ENCODE data around the gene CERS6. TPM values are rescaled to one million over a fixed set of nuclear protein-coding genes. Genes with fewer than 3 reads are reported as not detected.

CERS6 gene
- polyA plus RNA-seq, 3 donors, result 7.6 to 17.7 (median 15.6) TPM

DNA sequence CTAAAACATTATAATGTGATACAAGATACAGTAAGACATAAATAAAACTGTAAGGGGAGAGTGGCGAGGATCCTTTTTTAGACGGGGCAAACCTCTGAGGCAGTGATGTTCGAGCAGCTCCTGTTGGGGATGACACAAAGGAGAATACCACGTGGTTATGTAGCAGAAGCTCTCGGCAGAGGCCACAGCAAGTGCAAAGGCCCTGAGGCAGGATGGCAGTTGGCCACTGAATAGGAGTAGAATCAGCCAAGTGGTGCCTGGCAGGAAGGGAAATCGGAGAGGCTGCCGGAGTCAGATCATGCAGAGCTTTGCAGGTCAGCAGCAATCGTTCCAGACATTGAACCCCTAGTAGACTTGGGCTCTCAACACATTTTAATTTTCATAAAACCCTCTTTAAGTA is 365.5 kb downstream of the CERS6 start:
- H3K9ac ChIP-seq (ENCODE audit: insufficient read depth, low read length, poor library complexity, severe bottlenecking), result no peak overlapping the region
- no peak for DNase-seq
- H3K27ac Mint-ChIP-seq, result no peak overlapping the region
- H3K36me3 ChIP-seq (replicated peaks in 1 of 2; ENCODE audit: control insufficient read depth in 1 of 2, insufficient read depth in 2 of 2, low read length in 2 of 2), result no peaks in the 10 kb centered on the region
- H3K27me3 Mint-ChIP-seq (ENCODE audit: low read depth in 3 of 3), result peaks cover 0 to 2% (median 0%) of the 10 kb centered on the region in 3 donors
- intact Hi-C loops (cut with micrococcal nuclease), result no loop called here
- H3K27ac ChIP-seq (ENCODE audit: low read depth in 1 of 2, low read length in 2 of 2), result no peak overlapping the region
- H3K9me3 Mint-ChIP-seq, result peaks cover 0 to 2% (median 0%) of the 10 kb centered on the region in 7 donors
- no peaks in the 10 kb centered on the region for H3K4me1 ChIP-seq (ENCODE audit: control insufficient read depth in 1 of 2, insufficient read depth in 2 of 2, low read length in 2 of 2)
- no peak for TF ChIP-seq CTCF (IDR thresholded peaks at IDR 0.05)
- no peaks in the 10 kb centered on the region for H3K4me1 Mint-ChIP-seq
- no peak overlapping the region for H3K4me3 Mint-ChIP-seq
- no peaks in the 10 kb centered on the region for H3K27me3 ChIP-seq (ENCODE audit: control insufficient read depth in 2 of 2, insufficient read depth in 2 of 2, low read length in 2 of 2)
- H4K20me1 ChIP-seq (ENCODE audit: insufficient read depth, low read length), result no peaks in the 10 kb centered on the region
- no peak overlapping the region for H2AFZ ChIP-seq (ENCODE audit: insufficient read depth, low read depth, low read length, poor library complexity, severe bottlenecking)
- H3K9me3 ChIP-seq (replicated peaks in 1 of 2; ENCODE audit: control insufficient read depth in 1 of 2, insufficient read depth in 1 of 2, low read length in 2 of 2), result no peaks in the 10 kb centered on the region
- H3K4me3 ChIP-seq (replicated peaks in 1 of 3; ENCODE audit: low read depth in 2 of 3, low read length in 3 of 3), result no peak overlapping the region
- 96% methylated on average over 7 of the region's 8 CpGs for WGBS (ENCODE audit: insufficient coverage)
- no peaks in the 10 kb centered on the region for H3K36me3 Mint-ChIP-seq
- no peaks in the 10 kb centered on the region for H3K79me2 ChIP-seq (ENCODE audit: insufficient read depth, low read length)
- H3K4me2 ChIP-seq (replicated peaks; ENCODE audit: extremely low read depth, low read length, poor library complexity, severe bottlenecking), result no peak overlapping the region

- peaks cover 0 to 2% (median 0%) of the 10 kb centered on the region in 7 donors for H3K9me3 Mint-ChIP-seq
- no peak overlapping the region for H3K27ac Mint-ChIP-seq
- peaks cover 0 to 2% (median 0%) of the 10 kb centered on the region in 3 donors for H3K27me3 Mint-ChIP-seq (ENCODE audit: low read depth in 3 of 3)
Observed at GRCh38 chr2:168821992-168822391, 365.9 kb downstream of the CERS6 start.

More at GRCh38 chr2:168821992-168822391, 365.9 kb downstream of the CERS6 start:
- Histone ChIP-seq H3K9ac (ENCODE audit: insufficient read depth, low read length, poor library complexity, severe bottlenecking) (no peak overlapping the region), H3K9me3 (replicated peaks in 1 of 2; ENCODE audit: control insufficient read depth in 1 of 2, insufficient read depth in 1 of 2, low read length in 2 of 2) (no peaks in the 10 kb centered on the region), H3K27ac (ENCODE audit: low read depth in 1 of 2, low read length in 2 of 2) (no peak overlapping the region), H3K4me2 (replicated peaks; ENCODE audit: extremely low read depth, low read length, poor library complexity, severe bottlenecking) (no peak overlapping the region), H3K4me3 (replicated peaks in 1 of 3; ENCODE audit: low read depth in 2 of 3, low read length in 3 of 3) (no peak overlapping the region), H3K79me2 (ENCODE audit: insufficient read depth, low read length) (no peaks in the 10 kb centered on the region), H4K20me1 (ENCODE audit: insufficient read depth, low read length) (no peaks in the 10 kb centered on the region), H2AFZ (ENCODE audit: insufficient read depth, low read depth, low read length, poor library complexity, severe bottlenecking) (no peak overlapping the region), H3K36me3 (replicated peaks in 1 of 2; ENCODE audit: control insufficient read depth in 1 of 2, insufficient read depth in 2 of 2, low read length in 2 of 2) (no peaks in the 10 kb centered on the region), H3K27me3 (ENCODE audit: control insufficient read depth in 2 of 2, insufficient read depth in 2 of 2, low read length in 2 of 2) (no peaks in the 10 kb centered on the region), H3K4me1 (ENCODE audit: control insufficient read depth in 1 of 2, insufficient read depth in 2 of 2, low read length in 2 of 2) (no peaks in the 10 kb centered on the region)
- Mint-ChIP-seq H3K4me1 (no peaks in the 10 kb centered on the region), H3K36me3 (no peaks in the 10 kb centered on the region), H3K4me3 (no peak overlapping the region)
- no peak for DNase-seq
- no peak for TF ChIP-seq CTCF (IDR thresholded peaks at IDR 0.05)
- intact Hi-C loops (cut with micrococcal nuclease), result no loop called here
- no CpG with 5 or more reads among the region's 1 CpG for WGBS (ENCODE audit: insufficient coverage)

Small RNA genes within 50 kb of the gene (small RNA-seq; reads per million reads assigned to genes)
- not detected for gene MIR4774 (ENCODE audit: insufficient read length, low read depth)
- not detected for gene RN7SL813P (ENCODE audit: insufficient read length, low read depth)
- gene RNU6-766P (ENCODE audit: insufficient read length, low read depth), result not detected

Other genes with a start within 250 kb of the CERS6 start
- gene STK39, start 208.7 kb upstream of the CERS6 start, polyA plus RNA-seq, result 1 to 10 TPM; 1.2 to 2.7 (median 2.6) TPM